Frontal cortex (tissue), 4 donors: ENCODE results near the gene ASTN1. TPM values are rescaled to one million over a fixed set of nuclear protein-coding genes. Genes with fewer than 3 reads are reported as not detected.
A peak's percentile ranks its signal among the peaks of the same experiment; 100 is the strongest.

Experiments used
- DNase-seq, 2 donors: peaks; one replicate each; pipeline ENCODE4 v3.0.0; 2012; ENCODE audit warnings: low spot score in 2 of 2
- FAIRE-seq: peaks from 2 replicates; lab custom pipeline; 2012; peaks lifted over from hg19 to GRCh38; lab: Jason Lieb, UNC
- total RNA-seq: library from RNA; depleted of rRNA; stranded (reverse); fragments of >200 nt; gene quantifications from one replicate; pipeline ENCODE4 v1.2.3, GENCODE V29; 2014
- donor health status: control.
- donor health status: control.
- donor health status: control.

Gene ASTN1
- total RNA-seq, 1 donor from 2014 or later = 59.1 TPM

DNA sequence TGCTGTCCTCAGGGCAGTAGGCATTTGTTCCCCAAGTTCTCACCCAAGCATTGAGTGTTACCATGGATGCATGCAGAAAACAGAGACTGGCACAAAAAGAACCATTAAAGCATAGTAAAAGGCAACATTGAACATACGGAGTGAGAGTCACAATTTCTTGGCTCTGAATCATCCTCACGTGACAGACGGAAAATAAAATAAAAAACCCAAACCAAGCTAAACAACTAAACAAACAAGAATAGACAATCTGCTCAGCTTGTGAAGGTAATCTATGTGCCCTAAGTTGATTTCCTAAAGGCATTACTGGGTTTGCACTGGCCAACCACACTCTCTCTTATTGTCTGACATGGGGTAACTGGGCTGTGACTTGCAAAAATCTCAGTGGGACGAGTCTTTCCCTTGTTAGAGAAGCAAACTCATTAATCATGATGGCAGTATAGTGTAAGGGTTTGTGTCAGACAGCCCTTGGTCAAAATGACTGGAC, 306.0 kb downstream of the ASTN1 start:
- DNase-seq (no peak), FAIRE-seq (no peak)

DNA sequence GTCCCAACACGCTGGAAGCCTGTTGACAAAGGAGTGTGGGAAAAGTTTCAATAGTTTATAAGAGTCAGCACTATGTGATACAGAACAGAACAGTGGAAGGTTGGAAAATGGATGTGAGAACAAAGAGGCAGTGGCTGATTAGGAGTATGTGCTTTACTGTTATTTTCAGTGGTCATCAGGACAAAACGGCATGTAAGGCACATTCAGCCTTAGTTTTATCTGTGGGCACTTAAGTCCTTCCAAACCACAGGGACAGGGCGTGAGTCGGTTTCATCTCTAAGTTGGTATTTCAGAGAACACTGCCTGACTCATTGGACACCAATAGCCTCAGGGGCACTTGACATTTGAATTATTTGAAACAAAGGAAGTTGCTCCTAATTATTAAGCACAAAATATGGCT, 306.9 kb downstream of the ASTN1 start:
- DNase-seq (no peak), FAIRE-seq (no peak)

DNA sequence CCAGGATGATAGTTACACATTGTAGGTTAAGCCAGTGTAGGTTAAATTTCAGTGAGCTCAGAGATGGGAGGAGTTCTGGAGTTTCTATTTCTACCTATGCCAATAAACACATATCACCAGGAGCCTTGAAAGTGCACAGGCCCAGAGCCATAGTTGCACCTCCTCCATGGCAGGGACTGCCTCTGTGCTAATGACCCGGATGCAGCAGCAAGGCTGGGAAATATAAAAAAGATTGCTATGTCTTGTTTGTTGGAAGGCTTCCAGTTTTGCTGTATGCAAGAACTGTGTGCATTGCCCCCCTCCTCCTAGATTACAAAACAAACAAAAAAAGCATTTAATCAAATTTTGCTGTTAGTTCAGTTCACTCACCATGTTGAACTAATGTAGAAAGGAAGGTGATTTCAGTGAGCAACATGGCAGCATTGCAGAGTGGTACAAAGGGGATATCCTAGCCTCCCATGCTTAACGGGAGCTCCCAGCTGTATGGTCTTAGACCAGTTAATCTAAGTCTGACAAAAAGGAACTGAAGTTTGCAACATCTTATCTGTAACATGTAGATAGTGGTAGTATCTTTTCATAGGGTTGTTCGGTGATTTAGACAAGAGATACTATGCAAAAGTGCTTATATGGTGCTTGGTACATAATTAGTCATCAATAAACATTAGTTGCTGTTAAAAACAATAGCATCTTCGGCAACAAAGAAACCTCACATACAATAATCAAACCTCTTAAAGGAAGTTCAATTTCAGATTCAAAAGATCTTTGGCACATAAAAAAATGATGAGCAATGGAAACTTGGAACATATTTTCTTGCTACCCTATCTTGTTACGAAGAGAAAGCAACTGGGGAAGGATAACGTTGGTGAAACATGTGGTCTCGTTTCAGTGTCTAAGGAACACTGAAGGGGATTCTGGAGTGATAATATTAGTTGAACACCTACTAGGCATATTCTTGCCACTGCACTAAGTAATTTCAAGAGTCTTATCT, 309.5 kb downstream of the ASTN1 start:
- FAIRE-seq (no peak), DNase-seq (no peak)

DNA sequence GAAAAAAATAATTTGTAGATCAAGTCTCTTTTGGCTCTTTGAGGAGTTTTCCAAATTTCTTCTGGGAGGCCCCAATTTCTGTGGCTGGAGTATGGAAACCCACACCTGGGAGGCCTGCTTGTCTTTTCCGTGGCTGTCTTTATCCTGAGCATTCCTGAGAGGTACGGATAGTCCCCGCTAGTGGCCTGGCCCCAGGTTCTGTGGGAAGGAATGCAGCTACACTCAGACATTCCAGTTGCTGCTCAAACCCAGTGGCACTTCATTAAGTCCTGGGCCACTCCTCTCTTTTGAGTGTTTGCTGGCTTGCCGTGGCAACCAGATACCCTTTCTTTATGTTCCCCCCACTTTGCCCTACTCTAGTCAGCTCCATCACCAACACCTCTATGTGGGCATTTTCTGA, 310.4 kb downstream of the ASTN1 start:
- FAIRE-seq (no peak), DNase-seq (no peak)

DNA sequence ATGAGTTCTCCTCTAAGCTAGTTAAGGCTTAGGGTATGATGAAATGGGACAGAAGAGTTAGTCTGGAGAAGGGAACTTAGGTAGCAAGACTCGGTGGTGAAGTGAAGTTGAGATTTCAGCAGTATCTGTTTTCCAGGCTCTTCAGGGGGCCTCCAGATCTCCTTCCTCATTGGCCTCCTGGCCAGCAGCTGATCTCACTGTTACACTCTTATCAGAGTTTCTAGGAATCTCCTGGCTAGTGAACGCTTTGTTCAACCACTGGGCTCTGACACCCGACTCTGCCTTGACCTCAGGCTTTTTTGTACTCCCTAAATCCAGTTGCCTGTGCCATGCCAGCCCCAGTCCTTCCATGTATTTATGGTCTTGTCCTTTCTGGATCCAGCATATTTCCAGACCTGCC, 311.0 kb downstream of the ASTN1 start:
- no peak for FAIRE-seq

DNA sequence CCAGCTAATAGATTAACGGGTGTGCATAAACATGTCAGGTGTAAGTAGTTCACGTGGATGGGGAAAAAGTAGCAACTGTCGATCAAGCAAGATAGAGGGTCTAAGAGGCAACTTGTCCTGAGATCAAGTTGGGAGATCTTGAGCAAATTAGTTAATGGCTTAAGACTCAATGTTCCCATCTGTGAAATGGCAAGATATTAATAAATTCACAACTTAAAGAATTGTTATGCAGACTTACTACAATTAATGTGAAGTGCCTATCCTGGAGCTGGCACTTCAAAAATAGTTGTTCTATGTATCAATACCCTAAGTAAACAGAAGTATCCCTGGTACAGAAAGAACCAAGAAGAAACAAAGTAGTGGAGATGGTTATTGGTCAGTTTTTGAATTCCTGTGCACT, 312.4 kb downstream of the ASTN1 start:
- DNase-seq (no peak), FAIRE-seq (no peak)

More for the DNA sequence above, 311.0 kb downstream of the ASTN1 start:
- no peak for DNase-seq

DNA sequence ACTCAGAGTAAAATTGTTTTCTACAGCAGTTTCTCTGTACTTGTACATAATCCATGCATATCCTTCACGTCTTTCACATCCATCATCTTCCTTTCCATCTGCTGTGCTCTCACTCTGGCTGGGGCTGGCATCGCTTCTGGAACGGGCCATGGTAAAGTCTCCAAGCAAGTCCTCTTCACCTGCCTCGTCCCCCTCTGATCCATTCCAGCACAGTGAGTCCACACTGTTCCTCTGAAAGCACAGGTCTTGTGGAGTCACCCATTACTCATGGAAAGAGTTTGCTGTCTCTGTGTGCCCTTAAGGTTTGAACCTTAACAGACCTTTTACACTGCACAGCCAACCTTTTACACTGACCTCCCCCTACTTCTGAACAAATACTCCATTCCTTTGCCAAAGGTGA, 313.6 kb downstream of the ASTN1 start:
- DNase-seq (no peak), FAIRE-seq (no peak)

DNA sequence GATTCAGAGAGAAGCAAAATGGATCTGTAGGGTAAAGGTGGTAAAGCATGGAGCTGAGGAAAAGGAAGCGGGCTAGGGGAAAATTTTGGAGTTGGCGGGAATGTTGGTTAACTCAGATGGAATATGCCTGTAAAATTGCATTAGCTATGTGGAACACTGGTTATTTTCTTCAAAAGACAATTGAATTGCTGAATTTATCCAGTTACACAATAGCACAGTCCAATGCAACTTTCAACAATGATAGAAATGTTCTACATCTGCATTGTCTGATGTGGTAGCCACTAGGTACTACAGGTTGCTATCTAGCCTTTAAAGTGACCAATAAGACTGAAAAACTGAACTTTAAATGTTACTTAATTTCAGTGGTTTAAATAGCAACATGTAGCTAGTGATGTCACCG, 315.2 kb downstream of the ASTN1 start:
- no peak for DNase-seq
- no peak for FAIRE-seq

DNA sequence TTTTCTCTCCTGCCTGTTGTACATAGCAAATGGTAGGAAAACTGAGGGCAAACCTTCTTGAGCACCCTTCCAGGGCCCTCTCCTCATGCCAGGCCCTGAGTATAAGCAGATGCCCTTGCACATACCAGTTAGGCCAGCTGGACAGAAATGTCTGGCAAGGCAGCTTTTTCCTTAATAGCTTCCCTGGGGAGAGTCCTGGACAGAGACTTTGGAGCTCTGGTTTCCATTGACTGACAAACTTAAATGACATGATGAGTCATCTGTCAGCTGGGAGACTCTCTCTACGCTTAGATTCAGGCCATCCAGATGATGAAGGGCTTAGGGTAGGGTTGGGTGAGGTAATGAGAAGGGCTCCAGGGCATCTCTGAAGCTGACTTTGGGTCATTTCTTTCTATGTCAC, 317.5 kb downstream of the ASTN1 start:
- no peak for FAIRE-seq
- DNase-seq = no peak

DNA sequence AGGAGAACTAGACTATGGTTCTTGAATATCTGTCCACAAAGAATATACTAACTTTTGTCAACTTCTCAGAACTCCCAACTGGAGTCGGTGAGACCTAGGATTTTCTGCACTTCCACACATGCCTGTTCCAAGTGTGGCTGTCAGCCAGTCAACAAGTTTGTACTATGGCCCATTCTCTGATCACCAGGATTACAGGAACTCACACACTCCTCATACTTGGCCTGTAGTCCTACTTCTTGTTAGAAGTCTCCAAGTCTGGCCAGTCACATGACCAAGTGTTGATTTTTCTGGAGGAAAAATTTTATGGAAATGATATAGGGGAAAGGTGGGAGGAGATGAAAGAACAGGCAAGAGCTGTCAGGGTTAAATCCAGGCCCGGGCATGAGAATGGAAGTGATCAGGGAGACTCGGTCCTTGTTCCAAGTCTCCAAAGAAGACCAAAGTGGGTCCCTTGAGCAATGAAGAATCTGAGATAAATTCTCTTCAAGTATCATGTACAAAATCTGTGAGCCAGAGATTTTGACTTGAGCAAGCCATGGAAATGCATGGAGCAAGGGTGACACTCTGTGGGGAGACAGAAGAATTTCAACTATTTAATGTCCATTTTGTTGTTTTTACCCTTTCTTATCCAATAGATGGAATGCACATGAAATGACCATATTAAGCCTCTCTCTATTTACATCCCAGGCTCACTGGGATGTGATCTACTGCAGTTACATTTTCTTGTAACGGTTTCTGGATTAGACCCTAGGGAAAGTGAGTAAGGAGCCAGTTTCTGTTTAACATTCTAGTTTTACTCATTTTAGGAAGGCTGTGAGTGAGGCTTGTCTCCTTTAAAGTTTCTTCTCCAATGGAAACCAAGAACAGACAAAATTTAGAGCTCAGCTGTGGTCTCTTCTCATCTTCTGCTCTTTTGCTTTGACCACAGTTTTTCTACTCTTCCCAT, 320.9 kb downstream of the ASTN1 start:
- FAIRE-seq = no peak
- DNase-seq = peak; percentile 10 to 37

DNA sequence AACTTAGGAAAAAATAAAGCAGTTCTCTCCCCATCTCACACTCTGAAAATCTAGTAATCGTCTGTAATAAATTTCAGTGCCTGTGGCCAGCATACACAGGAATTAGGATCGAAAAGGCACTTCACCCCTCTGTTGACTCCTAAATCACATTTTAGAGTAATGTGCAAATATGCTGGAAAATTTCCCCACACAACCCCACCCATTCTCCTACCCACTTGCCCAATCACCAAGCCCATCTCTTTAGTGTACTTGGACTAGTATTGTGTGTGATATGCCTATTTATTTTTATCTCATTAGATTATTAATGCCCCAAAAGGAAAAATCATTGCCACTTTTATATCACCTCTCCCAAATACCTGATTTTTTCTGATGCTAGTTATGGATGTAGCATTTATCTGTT, 323.3 kb downstream of the ASTN1 start:
- DNase-seq = no peak
- FAIRE-seq = no peak

DNA sequence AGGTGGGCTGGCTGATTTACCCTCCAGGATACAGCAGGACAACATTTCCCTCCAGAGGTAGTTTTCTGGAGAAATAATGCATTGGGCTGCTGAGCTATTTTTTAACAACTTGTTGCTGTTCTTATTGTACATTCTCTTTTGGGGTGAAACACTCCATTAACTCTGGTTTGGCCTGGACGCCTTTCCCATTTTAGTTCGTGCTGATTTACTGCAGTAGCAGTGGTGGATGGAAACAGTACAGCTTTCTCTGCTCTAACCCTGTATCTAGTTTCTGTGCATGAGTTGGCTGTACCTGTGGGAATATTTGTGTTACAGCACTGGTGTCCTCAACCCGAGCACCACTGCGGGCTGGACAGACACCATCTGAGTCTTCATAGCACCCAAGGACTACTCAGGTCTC, 325.3 kb downstream of the ASTN1 start:
- DNase-seq = no peak
- no peak for FAIRE-seq

DNA sequence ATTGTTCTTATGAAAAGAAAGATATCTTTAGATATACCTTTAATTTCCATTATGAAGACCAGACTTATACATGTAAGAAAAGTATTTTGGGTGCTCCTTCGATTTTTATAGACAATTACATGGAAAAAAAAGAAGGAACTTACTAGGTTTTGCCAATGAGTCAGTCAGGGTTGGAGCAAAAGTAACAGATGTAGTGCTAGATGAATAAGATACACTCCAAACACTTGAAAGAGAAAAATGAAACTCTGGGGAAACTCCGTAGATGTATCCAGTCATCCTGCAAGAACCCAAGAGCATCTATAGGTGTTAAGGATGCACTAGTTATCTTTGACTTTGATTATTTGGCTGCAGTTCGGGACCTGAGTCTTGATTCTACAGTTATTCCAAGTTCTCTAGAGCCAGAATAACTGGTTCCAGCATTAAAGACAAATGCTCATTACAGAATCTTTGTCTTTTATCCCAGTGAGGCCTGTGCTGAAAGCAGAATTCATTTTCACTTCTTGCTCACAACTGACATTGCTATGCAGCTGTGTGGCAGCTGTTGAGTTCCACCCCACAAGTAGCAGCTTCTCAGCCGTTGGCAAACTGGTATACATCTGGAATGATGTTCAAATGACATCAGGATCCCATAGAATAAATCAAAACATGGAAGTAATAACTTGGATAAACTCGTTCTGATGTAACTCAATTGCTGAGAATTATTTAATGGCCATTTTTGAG, 326.1 kb downstream of the ASTN1 start:
- DNase-seq (no peak), FAIRE-seq (no peak)

DNA sequence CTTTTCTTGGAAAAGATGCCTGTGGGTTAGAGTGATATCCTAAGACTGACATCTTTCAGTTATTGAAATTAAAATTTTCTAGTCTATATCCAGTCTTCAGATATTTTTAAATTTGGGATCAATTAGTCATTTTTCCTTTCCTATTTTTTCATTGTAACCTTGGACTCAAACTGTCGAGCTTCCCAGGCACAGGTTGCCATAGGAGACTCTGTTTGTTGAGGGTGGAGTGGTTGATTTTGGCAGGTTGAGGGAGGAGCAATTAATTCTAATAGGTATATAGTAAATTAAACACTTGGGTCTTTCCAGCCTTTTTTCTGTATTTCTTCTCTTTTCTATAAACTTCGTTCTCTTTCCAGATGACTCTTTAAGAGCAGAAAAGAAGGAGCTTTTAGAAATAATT, 326.8 kb downstream of the ASTN1 start:
- DNase-seq (no peak), FAIRE-seq (no peak)

DNA sequence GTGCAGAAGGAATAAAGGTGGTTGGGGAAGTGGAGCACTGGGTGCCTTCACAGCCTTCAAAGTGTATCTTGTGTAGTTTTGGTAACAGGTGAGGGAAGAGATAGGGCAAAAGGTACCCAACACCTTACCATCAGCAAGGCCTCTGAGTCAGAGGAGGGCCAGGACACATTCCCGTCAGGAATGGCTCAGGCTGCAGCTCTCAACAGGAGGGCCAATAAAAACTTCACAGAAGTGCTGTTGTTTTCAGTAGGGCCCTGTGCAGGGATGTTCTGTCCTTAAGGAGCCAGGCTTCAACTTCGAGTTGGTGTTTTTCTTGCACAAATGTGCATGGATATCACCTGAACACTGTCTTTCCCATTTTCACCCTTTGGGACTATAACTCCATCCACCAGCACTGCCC, 333.4 kb downstream of the ASTN1 start:
- DNase-seq = no peak
- FAIRE-seq = no peak

DNA sequence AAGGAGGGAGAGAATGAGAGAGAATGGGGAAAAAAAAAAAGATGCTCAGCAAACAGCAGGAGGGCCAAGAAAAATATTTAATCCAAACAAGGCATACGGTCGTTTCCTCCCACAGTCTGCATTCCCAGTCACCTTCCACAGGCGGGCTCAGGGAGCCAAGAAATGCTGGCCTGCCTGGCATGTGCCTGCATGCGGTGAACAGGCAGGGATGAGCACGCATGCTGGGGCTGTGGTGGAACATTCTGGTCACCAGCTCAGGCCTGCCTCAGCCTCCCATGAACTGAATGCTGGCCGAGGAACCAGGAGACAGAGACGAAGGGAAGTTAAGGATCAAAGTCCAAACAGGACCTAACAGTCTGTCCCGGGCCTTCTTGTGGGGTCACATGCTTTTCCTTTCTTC, 335.3 kb downstream of the ASTN1 start:
- no peak for FAIRE-seq
- DNase-seq = no peak

DNA sequence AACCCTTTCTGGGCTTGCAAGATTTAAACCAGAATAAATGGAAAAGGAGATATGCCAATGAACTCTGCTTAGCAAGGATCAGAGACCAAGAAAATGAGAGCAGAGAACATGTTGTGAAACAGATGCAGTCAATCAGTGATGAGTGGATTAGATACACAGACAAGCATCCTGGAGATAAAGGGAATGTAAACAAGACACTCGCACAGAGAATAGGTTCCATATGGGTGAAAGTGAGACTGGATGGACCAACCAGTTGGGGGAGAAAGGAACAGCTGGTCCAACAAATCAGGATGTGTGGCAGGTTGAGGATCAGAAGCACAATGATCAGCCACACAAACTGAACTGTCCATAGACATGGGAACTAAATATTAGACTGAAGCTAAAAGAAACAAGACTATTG, 338.2 kb downstream of the ASTN1 start:
- FAIRE-seq (no peak), DNase-seq (no peak)

DNA sequence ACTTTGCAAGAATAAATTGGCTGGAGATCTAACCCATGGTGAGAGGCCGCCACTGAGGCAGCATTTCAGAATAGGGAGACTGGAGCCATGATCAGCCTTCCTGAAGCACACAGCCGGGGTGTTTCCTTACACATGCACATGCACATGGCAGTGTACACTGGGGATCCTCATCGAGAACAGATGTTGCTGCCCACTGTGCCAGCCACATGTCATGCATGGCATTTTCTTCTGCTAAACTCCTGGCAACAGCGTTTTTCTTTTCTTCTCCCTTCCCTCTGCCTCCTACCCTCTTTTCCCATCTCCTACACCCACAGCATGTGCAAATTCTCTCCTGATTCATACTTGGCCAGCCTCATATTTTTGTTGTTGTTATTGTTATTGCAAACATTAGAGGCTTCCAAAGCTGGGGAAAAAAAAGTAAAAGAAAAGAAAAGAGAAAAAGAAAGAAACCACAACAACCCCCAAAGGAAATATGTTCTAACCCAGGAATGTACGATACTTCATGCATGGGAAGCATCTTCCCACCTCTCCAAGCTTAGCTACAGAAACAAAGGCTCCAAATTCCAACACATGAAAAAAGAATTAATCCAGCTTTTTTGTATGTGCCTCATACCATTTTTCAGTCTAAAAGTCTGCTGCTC, 344.0 kb downstream of the ASTN1 start:
- FAIRE-seq (no peak), DNase-seq (no peak)

DNA sequence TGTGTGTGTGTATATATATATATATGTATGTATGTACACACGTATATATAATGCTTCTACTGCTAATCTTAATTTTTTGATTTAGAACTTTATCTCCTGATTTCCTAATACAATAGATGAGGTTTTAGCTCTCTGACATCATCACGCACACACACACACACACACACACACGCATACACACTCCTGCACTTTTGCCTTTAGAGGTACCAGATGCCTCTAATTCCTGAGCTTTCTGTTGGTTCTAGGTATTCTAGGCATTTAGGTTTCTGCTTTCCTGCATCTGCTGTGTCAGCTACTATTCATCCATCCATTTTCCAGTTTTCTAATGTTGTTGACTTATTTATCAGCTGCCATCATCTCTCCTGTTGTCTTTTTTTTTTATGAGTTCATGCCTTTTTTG, 348.3 kb downstream of the ASTN1 start:
- DNase-seq (no peak), FAIRE-seq (no peak)

DNA sequence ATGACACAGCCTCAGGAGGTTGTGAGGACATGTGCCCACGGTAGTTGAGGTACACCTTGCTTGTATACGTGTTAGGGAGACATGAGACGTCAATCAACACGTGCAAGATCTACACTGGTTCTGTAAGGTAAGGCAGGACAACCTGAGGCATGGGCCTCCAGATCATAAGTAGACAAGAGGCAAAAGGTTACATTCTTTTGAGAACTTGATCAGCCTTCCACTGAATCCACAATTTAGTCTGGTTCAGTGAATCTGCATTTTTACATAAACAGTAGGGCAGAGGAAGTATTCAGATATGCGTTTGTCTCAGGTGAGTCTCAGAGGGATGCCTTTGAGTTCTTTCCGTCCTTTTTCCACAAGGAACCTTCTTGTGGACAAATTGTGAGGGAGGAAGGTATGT, 348.9 kb downstream of the ASTN1 start:
- FAIRE-seq (no peak), DNase-seq (no peak)
